Ammon's horn (tissue), 1 donor: ENCODE data around the gene UBE2M.
"Not testable (repeated sequence)": the region's sequence is repeated elsewhere in the genome, so short reads cannot be mapped to it uniquely, and the experiment has no call there.

Experiments used
- DNase-seq: peaks from one replicate; pipeline ENCODE4 v3.0.0-alpha.2; 2016; ENCODE audit warnings: low spot score

The UBE2M gene

DNA sequence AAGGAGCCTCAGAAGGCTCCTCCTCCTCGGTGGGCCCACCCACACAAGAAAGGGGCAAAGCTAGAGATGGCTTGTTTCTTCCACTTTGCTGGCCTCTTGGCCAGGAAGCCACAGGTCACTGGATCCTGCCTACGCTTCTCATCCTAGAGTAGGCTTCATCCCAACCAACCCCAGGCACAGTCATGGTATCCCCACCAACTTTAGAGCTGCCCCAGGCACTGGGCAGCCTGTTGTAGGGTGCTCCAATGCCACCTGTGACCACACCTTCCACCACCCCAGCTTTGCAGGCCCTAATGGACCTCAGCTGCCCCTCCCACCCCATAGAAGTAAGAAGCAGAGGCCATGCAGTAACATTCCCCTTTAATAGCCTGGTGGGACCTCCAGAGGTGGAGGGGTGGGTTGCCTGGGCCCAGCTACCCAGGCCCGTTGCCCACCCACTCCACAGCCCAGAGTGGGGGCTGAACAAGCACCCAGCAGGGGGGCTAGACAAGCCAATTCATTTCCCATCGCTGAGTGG is 3.0 kb downstream of the UBE2M start:
- DNase-seq: no peak

DNA sequence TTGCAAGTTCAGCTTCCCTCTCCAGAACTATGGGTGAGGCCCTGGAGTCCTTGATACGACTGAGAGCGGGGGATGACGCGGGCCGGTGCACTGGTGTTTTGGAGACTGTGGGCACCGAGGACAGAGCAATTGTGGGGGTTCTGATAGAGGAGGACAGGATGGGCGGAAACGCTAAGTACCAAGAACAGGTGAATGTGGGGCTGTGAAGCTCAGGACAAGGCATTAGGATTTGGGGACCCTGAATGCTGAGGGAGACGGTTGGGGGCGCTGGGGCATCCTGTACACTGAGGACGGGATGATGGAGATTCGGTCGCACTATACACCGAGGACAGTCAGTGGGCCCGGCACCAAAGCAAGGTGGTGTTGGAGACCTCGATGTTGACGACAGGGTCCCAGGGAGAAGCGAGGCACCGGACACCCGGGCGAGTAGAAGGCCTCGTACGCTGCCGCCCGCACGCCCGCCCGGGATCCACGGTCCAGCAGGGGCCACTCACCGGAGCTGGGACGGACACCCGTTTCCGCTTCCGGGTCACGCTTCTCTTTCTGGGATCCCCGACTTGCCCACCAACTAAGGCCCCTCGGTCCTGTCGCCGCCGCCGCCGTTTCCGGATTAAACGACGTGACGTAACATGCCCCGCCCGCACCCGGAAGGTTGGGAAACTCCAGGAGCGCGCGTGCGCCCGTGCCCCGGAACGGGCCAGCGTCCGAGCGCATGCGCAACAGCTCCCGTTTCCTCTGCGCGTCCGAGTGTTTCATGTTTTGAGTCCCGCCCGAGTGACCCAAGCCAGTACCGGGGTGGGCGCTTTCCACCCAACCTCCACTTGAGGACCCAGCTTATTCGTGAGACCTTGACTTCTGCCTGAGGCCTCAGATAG is 3.7 kb downstream of the UBE2M start, which contains the start of gene CHMP2A:
CHMP2A (minus strand) TSS at position 612 of the 875 bp plus-strand sequence. CDS start 893 bp downstream, outside the sequence.
- peak; percentile 97 for DNase-seq

DNA sequence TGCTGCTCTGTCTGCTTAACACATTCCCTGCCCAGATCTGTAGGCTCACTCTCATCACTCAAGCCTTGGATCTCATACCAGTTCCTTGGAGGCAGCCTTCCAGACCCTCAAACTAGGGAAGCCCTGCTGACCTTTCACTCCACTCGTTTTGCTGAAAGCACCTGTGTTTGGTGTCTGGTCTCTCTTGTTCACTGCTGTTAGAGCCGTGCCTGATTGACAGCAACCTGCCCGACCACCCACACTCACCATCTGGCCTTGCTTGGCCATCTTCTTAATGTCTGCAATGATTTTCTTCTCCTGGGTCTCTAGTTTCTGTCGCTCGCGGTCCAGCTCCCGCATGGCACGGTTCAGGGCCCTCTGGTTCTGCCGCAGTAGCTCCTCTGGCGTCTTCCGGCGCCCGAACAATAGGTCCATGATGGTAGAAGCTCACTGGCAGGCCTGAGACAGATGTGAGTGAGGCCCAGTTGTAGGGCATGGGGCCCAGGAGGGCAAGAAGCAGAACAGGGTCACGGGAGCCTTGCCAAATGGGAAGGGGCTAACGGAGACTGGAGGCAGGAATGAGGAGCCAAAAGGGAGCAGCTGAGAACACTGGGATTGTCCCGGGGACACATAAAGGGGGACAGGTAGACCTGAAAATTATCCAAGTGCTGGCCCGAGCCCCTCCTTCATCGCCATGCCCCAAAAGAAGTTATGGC is 4.5 kb downstream of the UBE2M start:
- DNase-seq: no peak

DNA sequence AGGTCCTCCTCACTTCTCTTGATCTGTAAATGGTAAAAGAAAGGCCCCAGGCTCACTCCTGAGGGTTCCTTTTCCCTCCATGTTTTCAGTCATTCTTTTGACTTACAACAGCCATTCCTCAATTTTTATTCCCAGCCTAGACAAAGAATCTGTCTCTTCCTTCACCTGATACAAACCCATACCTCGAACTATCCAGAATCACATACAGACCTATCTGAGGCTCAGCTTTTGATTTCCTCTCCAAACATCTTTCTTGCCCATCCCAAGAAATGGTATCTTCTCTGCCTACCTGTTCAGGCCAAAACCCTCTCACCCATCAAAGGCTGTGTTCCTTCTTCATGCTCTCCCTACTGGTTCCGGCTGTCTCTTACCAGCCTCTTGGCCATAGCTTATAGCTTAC is 5.8 kb downstream of the UBE2M start:
- no peak for DNase-seq

DNA sequence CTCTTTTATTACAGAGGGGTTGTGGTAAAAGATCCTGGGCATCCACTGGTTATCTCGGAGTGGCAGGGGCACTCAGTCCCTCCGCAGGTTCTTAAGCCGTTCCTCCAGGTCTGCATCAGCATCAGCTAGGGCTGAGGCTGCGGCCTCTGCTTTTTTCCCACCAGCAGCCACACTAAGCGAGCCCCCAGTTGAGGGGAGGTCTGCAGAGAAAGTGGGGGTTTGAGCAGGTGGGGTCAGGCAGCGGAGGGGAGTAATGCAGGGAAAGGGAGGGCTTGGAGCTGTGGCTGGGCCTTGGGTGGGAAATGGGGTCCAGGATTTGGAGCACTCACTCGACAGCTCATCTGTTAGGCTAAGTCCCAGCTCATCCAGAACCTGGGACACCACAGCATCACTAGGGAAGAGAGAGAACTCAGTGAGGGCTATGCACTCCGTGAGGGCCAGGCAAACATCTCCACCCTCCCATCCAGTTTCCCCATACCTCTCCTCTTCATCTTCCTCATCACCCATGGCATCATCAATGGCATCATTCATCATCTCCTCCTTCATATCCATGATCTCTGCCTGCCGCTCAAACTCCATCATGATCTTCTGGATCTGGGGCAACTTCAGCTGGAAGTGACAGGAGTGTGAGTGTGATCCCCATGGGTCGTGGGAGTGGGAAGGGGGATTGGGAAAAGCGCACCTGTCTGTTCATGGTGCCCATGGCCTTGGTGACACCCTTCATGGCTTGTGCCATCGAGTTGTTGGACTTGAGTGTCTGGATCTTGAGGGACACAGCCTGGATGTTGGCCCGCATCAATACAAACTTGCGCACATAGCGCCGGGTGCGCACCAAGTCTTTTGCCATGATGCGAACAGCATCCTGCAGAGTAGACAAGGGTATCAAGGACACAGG is 6.6 kb downstream of the UBE2M start:
- no peak for DNase-seq

DNA sequence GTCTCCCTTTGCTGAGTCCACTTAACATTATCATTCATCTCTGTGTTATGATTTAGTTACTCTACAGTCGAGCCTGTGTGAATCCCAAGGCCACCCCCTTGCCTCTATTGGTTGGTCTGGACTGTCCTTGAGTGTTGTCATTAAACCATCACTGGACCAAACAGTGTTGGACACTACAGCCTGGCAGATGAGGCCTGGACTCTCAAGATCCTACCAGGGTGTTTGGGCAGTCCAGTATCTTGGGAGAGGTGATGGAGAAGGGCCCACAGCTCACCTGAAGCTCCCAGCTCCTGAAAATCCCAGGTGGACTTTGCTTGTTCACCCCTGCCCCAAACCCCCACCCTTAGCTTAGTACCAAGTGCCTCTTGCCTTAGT is 7.3 kb downstream of the UBE2M start:
- no peak for DNase-seq

DNA sequence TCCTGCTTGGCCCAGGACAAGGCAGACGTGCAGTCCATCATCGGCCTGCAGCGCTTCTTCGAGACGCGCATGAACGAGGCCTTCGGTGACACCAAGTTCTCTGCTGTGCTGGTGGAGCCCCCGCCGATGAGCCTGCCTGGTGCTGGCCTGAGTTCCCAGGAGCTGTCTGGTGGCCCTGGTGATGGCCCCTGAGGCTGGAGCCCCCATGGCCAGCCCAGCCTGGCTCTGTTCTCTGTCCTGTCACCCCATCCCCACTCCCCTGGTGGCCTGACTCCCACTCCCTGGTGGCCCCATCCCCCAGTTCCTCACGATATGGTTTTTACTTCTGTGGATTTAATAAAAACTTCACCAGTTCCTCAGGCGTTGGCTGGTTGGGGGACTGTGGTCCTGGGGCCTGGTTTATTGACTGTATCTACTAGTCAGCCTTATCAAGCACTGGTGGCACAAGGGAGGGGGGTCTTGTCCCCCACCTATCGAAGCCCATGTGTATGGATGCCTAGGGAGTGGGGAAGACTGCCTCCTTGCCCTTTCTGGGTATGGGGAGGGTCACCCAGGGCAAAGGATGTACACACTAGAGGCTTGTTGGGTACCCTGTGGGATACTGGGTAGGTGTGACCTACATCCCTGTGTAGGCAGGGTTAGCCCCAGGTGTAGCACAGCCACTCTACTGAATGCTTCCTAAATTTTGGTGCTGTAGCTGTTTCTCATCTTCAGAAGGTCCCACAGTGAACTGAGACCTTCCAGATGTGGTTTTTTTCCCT is 7.9 kb downstream of the UBE2M start:
- no peak for DNase-seq

DNA sequence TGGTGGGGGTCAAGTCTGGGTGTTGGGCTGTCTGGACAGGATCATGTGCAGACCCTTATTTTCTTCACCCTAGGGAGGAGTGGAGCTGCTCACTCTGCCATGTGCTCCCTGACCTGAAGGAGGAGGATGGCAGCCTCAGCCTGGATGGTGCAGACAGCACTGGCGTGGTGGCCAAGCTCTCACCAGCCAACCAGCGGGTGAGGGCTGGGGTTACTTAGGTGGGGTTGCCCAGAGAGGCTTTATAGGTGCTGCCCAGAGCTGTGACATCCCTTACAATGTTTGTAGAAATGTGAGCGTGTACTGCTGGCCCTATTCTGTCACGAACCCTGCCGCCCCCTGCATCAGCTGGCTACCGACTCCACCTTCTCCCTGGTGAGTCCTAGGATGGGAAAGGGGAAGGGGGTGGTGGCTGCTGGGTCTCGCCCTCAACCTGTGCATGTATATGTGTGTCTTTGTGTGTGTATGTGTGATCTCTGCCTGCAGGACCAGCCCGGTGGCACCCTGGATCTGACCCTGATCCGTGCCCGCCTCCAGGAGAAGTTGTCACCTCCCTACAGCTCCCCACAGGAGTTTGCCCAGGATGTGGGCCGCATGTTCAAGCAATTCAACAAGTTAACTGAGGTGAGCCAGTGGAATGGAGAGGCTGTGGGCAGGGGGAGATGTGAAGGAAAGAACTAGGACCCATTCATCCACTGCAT is 8.6 kb downstream of the UBE2M start:
- DNase-seq: no peak

DNA sequence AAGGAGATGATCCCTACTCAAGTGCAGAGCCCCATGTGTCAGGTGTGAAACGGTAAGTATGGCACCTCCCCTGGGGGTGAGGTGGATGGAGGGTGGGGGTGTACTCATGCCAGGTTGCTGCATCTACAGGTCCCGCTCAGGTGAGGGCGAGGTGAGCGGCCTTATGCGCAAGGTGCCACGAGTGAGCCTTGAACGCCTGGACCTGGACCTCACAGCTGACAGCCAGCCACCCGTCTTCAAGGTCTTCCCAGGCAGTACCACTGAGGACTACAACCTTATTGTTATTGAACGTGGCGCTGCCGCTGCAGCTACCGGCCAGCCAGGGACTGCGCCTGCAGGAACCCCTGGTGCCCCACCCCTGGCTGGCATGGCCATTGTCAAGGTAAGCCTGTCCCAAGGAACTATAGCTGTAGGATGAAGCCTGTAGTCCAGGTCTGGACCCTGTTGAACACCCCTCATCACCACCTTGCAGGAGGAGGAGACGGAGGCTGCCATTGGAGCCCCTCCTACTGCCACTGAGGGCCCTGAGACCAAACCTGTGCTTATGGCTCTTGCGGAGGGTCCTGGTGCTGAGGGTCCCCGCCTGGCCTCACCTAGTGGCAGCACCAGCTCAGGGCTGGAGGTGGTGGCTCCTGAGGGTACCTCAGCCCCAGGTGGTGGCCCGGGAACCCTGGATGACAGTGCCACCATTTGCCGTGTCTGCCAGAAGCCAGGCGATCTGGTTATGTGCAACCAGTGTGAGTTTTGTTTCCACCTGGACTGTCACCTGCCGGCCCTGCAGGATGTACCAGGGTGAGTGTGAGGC is 9.3 kb downstream of the UBE2M start:
- DNase-seq: no peak

DNA sequence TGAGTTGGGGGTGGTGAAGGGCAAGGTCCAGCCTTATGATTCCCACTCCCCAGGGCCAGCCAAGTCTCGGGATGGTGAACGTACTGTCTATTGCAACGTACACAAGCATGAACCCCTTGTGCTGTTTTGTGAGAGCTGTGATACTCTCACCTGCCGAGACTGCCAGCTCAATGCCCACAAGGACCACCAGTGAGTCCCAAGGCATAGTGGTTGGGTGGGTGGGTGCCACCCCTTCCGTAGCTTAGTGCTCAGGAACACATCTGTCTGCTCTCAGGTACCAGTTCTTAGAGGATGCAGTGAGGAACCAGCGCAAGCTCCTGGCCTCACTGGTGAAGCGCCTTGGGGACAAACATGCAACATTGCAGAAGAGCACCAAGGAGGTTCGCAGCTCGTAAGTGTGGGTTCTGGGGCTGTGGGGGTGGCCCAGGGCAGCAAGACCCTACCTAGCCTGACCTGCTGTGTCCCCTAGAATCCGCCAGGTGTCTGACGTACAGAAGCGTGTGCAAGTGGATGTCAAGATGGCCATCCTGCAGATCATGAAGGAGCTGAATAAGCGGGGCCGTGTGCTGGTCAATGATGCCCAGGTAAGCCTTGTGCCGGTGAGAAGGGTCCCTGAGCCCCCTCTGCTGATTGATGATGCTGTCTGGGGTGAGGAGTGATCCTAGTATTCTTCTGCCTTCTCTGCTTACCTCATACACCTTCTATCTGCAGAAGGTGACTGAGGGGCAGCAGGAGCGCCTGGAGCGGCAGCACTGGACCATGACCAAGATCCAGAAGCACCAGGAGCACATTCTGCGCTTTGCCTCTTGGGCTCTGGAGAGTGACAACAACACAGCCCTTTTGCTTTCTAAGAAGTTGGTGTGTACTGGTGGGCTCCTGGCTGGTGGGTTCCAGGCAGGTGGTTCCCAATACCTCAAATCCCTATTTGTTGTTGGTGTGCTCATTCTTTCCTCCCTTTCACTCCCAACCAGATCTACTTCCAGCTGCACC is 10.8 kb downstream of the UBE2M start:
- DNase-seq: no peak

DNA sequence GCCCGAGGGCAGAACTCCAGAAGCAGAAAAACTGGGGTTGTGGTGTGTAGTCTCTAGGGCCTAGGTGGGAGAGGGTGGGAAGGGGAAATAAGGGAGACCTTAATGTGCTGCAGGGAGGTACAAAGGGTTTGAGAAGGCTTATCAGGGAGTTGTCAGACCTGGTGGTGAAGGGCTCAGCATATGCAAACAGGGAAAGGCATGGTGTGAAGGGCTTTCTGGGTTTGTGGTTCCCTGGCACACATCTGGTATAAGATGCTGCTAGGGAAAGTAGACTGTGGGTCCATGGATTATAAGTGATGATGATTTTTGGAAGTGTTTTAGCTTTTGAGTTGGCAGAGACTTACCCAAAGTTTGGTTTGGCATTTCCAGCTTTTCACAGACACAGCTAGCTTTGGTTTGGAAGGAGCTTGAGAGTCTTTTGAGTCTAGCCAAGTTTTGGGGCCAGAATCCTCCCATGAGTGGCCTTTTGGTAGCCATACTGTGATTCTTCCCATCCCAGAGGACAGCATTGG is 12.3 kb downstream of the UBE2M start:
- no peak for DNase-seq

DNA sequence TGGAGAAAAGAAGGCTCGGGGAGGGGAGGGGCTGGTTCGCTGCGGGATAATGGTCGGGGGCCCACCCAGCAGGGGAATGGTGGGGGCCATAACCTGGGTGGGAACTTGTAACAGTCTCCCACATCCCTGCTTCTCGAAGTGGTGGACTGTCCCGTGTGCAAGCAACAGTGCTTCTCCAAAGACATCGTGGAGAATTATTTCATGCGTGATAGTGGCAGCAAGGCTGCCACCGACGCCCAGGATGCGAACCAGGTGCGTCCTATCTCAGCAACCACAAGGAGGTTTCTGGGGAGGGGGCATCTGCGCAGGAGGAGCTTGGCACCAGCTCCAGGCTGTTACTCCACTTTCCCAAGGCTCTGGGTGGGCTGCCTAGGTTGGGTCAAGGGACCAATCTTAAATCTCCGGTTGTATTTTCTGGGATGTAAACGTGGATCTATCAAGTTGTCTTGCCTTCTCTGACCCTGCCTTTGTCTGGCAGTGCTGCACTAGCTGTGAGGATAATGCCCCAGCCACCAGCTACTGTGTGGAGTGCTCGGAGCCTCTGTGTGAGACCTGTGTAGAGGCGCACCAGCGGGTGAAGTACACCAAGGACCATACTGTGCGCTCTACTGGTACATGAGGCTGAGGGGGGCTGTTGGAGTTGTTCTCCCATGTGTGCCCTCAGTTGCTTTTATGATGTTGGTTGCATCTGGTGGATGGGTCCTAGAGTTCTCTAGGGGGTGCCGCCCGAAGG is 13.0 kb downstream of the UBE2M start:
- DNase-seq: no peak

DNA sequence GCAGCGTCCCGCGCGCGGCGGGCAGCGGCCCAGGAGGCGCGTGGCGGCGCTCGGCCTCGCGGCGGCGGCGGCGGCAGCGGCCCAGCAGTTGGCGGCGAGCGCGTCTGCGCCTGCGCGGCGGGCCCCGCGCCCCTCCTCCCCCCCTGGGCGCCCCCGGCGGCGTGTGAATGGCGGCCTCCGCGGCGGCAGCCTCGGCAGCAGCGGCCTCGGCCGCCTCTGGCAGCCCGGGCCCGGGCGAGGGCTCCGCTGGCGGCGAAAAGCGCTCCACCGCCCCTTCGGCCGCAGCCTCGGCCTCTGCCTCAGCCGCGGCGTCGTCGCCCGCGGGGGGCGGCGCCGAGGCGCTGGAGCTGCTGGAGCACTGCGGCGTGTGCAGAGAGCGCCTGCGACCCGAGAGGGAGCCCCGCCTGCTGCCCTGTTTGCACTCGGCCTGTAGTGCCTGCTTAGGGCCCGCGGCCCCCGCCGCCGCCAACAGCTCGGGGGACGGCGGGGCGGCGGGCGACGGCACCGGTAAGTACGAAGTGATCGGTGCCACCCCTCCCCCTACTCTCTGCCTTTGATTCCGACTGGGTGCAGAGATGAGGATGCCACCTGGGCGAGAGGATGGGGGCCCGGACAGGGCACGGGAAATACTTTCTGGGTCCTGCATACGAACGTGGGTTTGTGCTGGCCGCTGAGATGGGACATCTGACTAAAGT is 13.7 kb downstream of the UBE2M start:
- no peak for DNase-seq

DNA sequence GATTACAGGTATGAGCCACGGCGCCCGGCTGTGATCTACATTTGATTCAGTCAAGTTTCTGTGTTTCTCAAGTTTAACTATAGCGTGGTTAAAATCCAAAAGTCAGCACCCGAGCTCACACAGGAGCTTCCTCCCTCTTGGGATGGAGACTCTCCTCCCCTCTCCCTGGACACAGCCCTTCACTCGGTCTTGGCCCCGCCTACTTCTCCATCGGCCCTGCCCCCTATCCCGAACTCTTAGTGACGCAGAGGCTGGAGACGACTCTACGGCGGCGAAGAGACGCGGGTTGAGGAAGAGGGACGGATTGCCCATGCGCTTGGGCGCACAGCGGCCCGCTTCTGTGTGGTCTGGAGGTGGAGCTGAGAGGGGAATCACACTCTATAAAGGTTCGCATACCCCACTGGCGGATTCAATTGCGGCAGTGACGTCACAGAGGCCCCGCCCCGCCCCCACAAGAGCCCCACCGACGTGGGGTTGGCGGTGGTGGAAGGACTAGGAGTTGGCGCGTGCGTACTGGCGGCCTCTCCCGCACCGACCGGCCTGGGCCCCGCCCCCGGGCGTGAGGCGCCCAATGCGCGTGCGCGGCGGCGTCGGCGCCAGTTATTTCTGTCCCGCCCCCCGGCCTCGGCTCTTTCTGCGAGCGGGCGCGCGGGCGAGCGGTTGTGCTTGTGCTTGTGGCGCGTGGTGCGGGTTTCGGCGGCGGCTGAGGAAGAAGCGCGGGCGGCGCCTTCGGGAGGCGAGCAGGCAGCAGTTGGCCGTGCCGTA is 14.4 kb downstream of the UBE2M start, which contains the start of gene TRIM28:
TRIM28 (plus strand) TSS at position 239 of the 765 bp plus-strand sequence. CDS start 694 bp downstream, outside the sequence.
- peak; percentile 98 for DNase-seq

DNA sequence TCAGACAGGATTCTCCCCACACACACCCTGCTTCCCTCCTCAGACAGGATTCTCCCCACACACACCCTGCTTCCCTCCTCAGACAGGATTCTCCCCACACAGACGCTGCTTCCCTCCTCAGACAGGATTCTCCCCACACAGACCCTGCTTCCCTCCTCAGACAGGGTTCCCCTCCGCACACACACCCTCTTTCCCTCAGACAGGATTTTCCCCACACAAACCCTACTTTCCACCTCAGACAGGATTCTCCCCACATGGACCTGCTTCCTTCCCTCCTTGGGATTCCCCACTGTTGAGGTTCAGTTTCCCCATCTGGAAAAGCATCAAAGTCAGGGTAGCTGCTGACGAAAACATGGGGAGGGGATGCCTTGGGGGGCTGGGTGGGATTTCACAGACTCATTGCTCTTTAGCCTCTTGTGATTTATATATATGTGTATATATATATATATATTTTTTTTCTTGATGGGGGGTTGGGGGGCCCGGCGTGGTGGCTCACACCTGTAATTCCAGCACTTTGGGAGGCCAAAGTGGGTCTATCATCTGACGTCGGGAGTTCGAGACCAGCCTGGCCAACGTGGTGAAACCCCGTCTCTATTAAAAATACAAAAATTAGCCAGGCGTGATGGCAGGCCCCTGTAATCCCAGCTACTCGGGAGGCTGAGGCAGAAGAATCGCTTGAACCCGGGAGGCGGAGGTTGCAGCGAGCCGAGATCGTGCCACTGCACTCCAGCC is 15.6 kb downstream of the UBE2M start:
- DNase-seq: not testable (repeated sequence)
